ACHN (cell line): ENCODE measurements around the gene ZNF470.
A peak's percentile ranks its signal among the peaks of the same experiment; 100 is the strongest.

ENCODE experiments used
- DNase-seq: peaks from one replicate; pipeline ENCODE4 v3.0.0-alpha.2; 2015
- in situ Hi-C: cut with HindIII; loops from 2 replicates; pipeline ENCODE4 v1.10.0; 2017; ENCODE audit warnings: low sequenced_read_pairs, low pct_ligation_motif_present, low pct_unique_long_range_greater_than_20kb

ZNF470 gene

GRCh38 chr19:56567274-56568120 lies at the start of gene ZNF470:
Gene ZNF470 (plus strand): TSS chr19:56567468. CDS start chr19:56570312, 2,844 bp downstream.
- DNase-seq, result no peak
- in situ Hi-C loops, result no loop called here

- in situ Hi-C loops, result no loop called here
- DNase-seq, result no peak
Measured at GRCh38 chr19:56525214-56525860, 41.9 kb upstream of the ZNF470 start.

GRCh38 chr19:56537442-56537841 lies 29.8 kb upstream of the ZNF470 start:
- in situ Hi-C loops, result no loop called here
- no peak for DNase-seq

DNA sequence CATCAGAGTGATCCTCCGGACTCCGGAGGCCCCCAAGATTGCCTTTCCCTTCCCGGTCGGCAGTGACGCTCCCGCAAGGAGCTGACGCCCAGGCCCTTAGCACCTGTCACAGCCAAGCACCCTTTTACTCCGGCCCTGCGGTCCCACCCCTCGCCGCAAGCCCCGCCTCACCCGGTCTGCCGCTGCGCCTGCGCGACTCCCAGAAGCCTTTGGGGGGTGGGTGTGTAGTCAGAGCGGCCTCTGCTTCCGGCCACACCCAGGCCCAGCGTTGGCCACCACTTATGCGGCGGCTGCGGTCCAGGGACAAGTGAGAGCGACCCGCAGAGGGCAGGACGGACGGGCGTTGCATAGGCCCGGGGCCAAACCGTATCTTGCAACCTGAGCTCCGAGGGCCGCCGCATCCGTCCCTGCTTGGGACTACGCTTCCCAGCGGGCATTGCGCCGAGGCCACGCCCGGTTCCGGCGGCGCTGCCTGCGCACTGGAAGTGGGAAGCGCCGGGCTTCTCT lies 29.0 kb upstream of the ZNF470 start:
- in situ Hi-C loops, result no loop called here
- DNase-seq, result no peak

DNA sequence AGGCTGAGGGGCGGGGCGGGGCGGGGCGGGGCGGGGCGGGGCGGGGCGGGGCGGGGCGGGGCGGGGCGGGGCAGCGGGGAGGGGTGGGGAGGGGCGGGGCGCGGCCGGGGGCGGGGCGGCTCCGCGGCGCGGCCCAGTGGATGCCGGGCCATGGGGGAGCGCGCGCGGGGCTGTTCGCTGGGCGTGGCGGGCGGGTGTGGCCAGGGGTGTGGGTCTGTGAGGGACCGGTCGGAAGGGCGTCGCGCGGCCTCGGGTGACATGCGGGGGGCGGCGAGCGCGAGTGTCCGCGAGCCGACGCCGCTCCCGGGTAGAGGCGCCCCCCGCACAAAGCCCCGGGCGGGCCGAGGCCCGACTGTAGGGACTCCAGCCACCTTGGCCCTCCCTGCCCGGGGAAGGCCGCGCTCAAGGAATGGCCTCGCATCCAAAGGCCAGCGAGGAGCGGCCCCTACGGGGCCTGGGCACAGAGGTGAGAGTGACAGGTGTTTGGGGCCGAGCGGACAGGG lies 28.5 kb upstream of the ZNF470 start, which contains the start of gene ZFP28:
ZFP28 (plus strand) TSS at position 188 of the 503 bp plus-strand sequence; CDS start at position 259, 71 bp downstream.
- in situ Hi-C loops, result no loop called here
- DNase-seq, result no peak

- in situ Hi-C loops, result no loop called here
- no peak for DNase-seq
Measured at GRCh38 chr19:56543776-56544175, 23.5 kb upstream of the ZNF470 start.

- no peak for DNase-seq
- in situ Hi-C loops, result no loop called here
Measured at GRCh38 chr19:56547535-56547934, 19.7 kb upstream of the ZNF470 start.

DNA sequence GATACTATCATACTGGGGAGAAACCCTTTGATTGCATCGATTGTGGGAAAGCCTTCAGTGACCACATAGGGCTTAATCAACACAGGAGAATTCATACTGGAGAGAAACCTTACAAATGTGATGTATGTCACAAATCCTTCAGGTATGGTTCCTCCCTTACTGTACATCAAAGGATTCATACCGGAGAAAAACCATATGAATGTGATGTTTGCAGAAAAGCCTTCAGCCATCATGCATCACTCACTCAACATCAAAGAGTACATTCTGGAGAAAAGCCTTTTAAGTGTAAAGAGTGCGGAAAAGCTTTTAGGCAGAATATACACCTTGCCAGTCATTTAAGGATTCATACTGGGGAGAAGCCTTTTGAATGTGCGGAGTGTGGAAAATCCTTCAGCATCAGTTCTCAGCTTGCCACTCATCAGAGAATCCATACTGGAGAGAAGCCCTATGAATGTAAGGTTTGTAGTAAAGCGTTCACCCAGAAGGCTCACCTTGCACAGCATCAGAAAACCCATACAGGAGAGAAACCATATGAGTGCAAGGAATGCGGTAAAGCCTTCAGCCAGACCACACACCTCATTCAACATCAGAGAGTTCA lies 12.9 kb upstream of the ZNF470 start:
- in situ Hi-C loops, result no loop called here
- no peak for DNase-seq

DNA sequence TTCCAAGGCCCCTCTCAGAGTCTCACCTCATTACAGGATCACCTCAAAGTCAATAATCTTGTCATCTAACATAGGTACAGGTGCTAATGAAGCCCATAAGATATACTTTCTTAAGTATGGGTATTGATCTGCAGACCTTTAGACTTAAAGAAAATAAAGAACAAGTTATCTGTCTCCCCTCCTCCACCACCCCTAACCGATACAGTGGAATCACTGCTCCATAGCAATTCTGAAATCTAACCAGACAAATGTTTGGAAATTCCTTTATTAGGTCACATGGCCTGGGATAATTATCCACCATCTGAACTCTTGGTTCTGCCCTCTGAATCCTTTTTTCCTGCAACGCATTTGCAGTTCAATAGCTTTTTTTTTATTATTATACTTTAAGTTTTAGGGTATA lies 4.5 kb upstream of the ZNF470 start:
- in situ Hi-C loops, result no loop called here

DNA sequence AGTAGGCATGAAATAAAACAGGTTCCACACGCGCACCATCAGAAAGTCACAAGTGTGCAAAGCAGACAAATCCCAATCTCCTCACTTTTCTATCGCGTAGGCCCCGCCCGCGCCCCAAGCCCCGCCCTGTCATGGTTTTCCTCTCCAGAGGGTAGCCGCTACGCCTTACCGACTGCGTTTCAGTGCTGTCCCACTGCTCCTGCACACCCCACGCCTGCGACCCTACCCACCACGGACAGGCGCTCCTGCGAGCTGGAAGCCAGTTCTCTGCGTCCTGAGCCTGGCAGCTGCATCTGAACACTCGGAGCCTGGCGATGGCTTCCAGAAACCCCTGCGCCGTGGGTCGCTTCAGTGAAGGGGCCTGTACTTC lies 379 bp upstream of the ZNF470 start:
- no peak for DNase-seq
- in situ Hi-C loops, result no loop called here

More for the DNA sequence above, 4.5 kb upstream of the ZNF470 start:
- DNase-seq, result no peak

GRCh38 chr19:56572589-56572988 lies 5.3 kb downstream of the ZNF470 start:
- DNase-seq, result no peak
- in situ Hi-C loops, result no loop called here

DNA sequence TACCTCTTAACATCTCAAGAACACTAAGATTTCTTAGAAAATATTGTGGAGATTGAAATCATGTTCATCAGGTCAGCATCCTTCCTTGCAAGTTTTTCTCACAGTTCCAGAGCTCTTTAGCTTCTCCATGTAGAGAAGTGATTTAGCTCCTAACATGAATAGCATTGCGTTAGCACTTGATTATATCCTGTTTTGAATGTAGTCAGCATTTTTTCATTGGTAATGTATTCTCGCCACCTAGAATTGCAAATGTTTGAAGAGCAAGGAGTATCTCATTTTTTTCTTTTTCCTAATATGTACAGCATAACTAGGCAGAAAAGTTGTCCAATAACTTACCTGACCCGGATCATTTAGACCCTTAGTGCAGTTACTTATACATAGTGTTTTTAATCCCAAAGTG lies 6.6 kb downstream of the ZNF470 start:
- in situ Hi-C loops, result no loop called here
- DNase-seq, result no peak

DNA sequence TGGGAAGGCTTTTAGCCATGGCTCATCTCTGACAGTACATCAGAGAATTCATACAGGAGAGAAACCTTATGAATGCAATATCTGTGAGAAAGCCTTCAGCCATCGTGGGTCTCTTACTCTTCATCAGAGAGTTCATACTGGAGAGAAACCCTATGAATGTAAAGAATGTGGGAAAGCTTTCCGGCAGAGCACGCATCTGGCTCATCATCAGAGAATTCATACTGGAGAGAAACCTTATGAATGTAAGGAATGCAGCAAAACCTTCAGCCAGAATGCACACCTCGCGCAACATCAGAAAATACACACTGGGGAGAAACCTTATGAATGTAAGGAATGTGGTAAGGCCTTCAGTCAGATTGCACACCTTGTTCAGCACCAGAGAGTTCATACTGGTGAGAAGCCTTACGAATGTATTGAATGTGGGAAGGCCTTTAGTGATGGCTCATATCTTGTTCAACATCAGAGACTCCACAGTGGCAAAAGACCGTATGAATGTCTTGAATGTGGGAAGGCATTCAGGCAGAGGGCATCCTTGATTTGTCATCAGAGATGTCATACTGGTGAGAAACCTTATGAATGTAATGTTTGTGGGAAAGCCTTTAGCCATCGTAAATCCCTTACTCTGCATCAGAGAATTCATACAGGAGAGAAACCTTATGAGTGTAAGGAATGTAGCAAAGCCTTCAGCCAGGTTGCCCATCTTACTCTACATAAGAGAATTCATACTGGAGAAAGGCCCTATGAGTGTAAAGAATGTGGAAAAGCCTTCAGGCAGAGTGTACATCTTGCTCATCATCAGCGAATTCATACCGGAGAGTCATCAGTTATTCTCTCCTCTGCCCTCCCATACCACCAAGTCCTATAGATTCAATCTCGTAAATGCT lies 10.7 kb downstream of the ZNF470 start:
- DNase-seq, result no peak
- in situ Hi-C loops, result no loop called here

GRCh38 chr19:56594446-56594782 lies 27.1 kb downstream of the ZNF470 start:
- no peak for DNase-seq
- in situ Hi-C loops, result no loop called here

DNA sequence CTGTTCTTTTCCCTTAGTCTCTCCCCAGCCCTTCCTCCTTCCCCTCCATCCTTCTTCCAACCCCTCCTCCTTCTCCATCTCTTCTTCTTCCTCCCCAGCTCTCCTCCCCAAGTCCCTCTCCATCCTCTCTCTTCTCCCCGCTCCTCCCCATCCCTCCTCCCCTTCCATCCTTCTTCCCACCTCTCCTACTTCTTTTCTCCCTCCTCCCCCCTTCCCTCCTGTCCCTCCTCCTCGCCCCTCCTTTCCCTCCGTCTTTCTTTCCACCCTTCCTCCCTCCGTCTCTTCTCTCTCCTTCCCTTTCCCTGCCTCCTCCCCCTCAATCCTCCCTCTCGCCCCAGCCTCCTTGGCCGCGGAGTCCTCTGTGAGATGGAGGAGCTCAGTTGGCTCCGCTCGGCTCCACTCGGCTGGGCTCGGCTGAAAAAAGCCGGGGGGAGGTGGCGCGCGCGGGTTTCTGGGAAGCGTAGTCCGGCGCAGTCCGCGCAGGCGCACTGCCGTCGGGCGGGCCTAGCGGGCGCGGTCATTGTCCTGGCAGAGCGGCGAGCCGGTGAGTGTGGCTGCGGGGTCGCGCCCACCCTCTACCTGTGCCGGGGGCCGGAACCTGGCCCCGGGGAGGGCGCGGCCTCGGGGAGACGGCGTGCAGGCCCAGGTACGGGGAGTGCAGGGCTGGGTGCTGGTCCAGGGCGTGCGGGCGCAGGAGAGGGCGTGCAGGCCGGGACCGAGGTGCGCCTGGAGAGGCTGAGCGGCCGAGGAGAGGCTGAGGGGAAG lies 27.7 kb downstream of the ZNF470 start, which contains the start of gene ZNF71:
ZNF71 (plus strand) TSS at position 520 of the 765 bp plus-strand sequence. CDS start 6,257 bp downstream, outside the sequence.
- in situ Hi-C loops, result no loop called here
- peak; percentile 81 for DNase-seq

DNA sequence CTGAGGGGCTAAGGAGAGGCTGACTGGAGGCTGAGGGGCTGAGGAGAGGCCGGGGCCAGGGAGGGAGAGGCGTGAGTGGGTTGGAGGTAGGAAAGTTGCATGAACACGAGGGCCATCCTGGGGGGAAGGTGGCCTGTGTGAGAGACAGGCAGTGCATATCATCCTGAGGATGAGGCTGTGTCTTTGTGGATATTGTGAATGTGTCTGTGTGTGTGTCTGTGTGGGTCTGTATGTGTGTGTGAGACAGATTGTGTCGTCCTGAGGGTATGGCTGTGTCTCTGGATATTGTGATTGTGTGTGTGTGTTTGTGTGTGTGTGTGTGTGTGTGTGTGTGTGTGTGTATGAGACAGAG lies 28.3 kb downstream of the ZNF470 start:
- no peak for DNase-seq
- in situ Hi-C loops, result no loop called here

GRCh38 chr19:56596676-56597075 lies 29.4 kb downstream of the ZNF470 start:
- DNase-seq, result no peak
- in situ Hi-C loops, result no loop called here

DNA sequence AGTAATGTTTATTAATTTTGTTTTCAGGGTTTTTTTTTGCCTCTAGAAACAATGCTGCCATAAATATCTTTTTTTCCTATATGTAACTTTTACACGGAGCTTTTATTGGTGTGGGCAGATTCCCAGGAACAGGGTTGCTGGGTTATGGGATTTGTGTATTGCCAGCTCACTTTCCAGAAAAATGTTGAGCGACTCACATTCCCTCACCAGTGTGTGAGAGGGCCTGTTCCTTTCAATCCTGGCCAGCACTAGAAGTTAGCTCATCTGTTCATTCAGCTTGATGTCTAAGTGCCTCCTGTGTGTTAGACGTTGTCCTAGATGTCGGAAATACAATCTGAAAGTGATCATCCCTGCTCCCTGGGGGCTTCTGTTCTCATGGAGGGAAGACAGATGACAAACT lies 30.4 kb downstream of the ZNF470 start:
- DNase-seq, result no peak
- in situ Hi-C loops, result no loop called here
